Adrenal gland (tissue), 12 donors: ENCODE results near the gene CACNB3. TPM values are rescaled to one million over a fixed set of nuclear protein-coding genes. Genes with fewer than 3 reads are reported as not detected.

ENCODE experiments used
- DNase-seq, 7 donors: peaks; one replicate each; pipeline ENCODE4 v3.0.0-alpha.2; 2019 to 2020
- H3K27ac ChIP-seq, 5 donors: fragments of 200-600 bp; sonication (generic) in 4 of 5; 1 replicate in 3 of 5; 2 replicates in 2 of 5; pipeline versions ENCODE4 v1.5.1 to v1.8.0; 2016 to 2020; ENCODE audit warnings: mild to moderate bottlenecking in 1 of 5
- H3K27me3 ChIP-seq: fragments of 200-600 bp; 2 replicates; pipeline ENCODE4 v1.8.0; 2021
- H3K36me3 ChIP-seq, 2 donors: fragments of 200-600 bp; replicated peaks in 1 of 2; 1 replicate in 1 of 2; 2 replicates in 1 of 2; pipeline versions ENCODE4 v1.5.1 to v1.8.0; 2018 to 2022
- H3K4me1 ChIP-seq, 2 donors: fragments of 200-600 bp; replicated peaks in 1 of 2; 1 replicate in 1 of 2; 2 replicates in 1 of 2; pipeline versions ENCODE4 v1.5.1 to v1.8.0; 2018 to 2021
- H3K4me3 ChIP-seq, 4 donors: fragments of 200-600 bp; sonication (generic) in 3 of 4; one replicate each; pipeline ENCODE4 v1.5.1; 2016 to 2018
- H3K9me3 ChIP-seq, 3 donors: fragments of 200-600 bp; sonication (generic) in 1 of 3; replicated peaks in 1 of 3; 1 replicate in 2 of 3; 2 replicates in 1 of 3; pipeline versions ENCODE4 v1.5.1 to v1.8.0; 2016 to 2021
- CTCF ChIP-seq, 6 experiments: fragments of 450-650 bp in 4 of 6; fragments of 200-600 bp in 2 of 6; sonication (generic) in 1 of 6; IDR thresholded peaks; 1 replicate in 5 of 6; 2 replicates in 1 of 6; pipeline versions ENCODE4 v1.5.1 to v1.8.0; 2016 to 2021; ENCODE audit warnings: antibody characterized with exemption in 6 of 6, mild to moderate bottlenecking in 2 of 6, moderate library complexity in 1 of 6
- POLR2A ChIP-seq, 2 donors: fragments of 450-650 bp; IDR thresholded peaks; one replicate each; pipeline ENCODE4 v1.6.1; 2017; ENCODE audit warnings: antibody characterized with exemption in 2 of 2, mild to moderate bottlenecking in 2 of 2, moderate library complexity in 1 of 2
- WGBS, 4 donors: extraction: QIAGEN DNeasy Blood & Tissue Kit in 2 of 4; methylation state at CpG; one replicate each; pipeline versions ENCODE4 v1.1.5 to v1.1.7; 2013 to 2017; 5-methylcytosine and 5-hydroxymethylcytosine counted together
- intact Hi-C, 2 donors: fragments of 100-400 bp; cut with DNase I; formaldehyde crosslinking; loops; one replicate each; pipeline versions ENCODE4 v1.14.1 to v1.15.0; 2022 to 2023
- microRNA-seq, 3 donors: library from miRNA; unstranded; fragments of <30 nt; microRNA quantifications; one replicate each; pipeline ENCODE4, GENCODE V29; 2017 to 2020
- polyA plus RNA-seq, 3 donors: library from polyadenylated mRNA; stranded (reverse); fragments of 200-250 nt in 2 of 3; fragments of 350-450 nt in 1 of 3; fragmentation: Illumina TruSeq in 1 of 3; extraction: RNeasy Lipid Tissue Mini Kit (QIAGEN cat#74804) in 1 of 3; gene quantifications; one replicate each; pipeline ENCODE4 v1.2.3, GENCODE V29; 2013 to 2014
- small RNA-seq, 2 donors: library from RNA; depleted of rRNA; stranded (forward); fragments of <200 nt; gene quantifications; one replicate each; pipeline ENCODE3, GENCODE V24; 2016
- total RNA-seq, 9 donors: library from RNA; depleted of rRNA in 4 of 9; stranded (reverse); fragments of >200 nt in 4 of 9; fragments of 120-200 nt in 1 of 9; fragmentation: NEBNext Ultra II Directional in 1 of 9; extraction: Animal tissue kit (Norgen Biotek cat#: 25700) in 1 of 9; gene quantifications; one replicate each; pipeline versions ENCODE4 v1.1.0 to v1.2.4, GENCODE V29; 2013 to 2023
- donor health status: healthy with polysubstance abuse.
- donor health status: Bipolar disorder and iron deficiency.
- donor health status: DM: yes; HTN: yes; CAD: no.
- donor health status: DM: no; HTN: no; CAD: no.
- donor health status: DM: no; HTN: no; CAD: no.
- donor health status: DM: yes; HTN: yes; CAD: no.

The CACNB3 gene
- total and polyA plus RNA-seq, 12 donors, result 3.9 to 19.5 (median 6.0) TPM

GRCh38 chr12:48875944-48876515 lies 57.7 kb downstream of the CACNB3 start:
- Histone ChIP-seq H3K27me3 (no peaks in the 10 kb centered on the region), H3K27ac (no peak overlapping the region), H3K36me3 (no peaks in the 10 kb centered on the region), H3K4me1 (no peaks in the 10 kb centered on the region), H3K9me3 (no peaks in the 10 kb centered on the region), H3K4me3 (no peak overlapping the region)
- TF ChIP-seq CTCF (IDR thresholded peaks at IDR 0.05) (no peak), POLR2A (IDR thresholded peaks at IDR 0.05) (no peak)
- no peak for DNase-seq
- 48 to 83% (median 75%) methylated on average over 4 of the region's 4 CpGs for WGBS, 4 donors
- intact Hi-C loops, result no loop called here

Small RNAs within 50 kb of the gene (microRNA-seq; reads per million reads assigned to microRNA genes)
- 0 to 0.57 (median 0) reads per million in 3 donors for gene MIR4701

Small RNAs within 50 kb of the gene (small RNA-seq; reads per million reads assigned to genes)
- gene MIR4701 (0 reads per million in 2 donors), gene RF00019 (0 reads per million in 2 donors)

Other genes starting within 250 kb of the CACNB3 start
- gene LALBA, start 248.4 kb upstream of the CACNB3 start, total RNA-seq, result not detected
- gene LALBA, start 248.4 kb upstream of the CACNB3 start, polyA plus RNA-seq, result not detected
- 10 to 100 TPM; 21.3 to 67.6 (median 29.6) TPM for gene KANSL2, start 136.3 kb upstream of the CACNB3 start, total RNA-seq
- gene KANSL2, start 136.3 kb upstream of the CACNB3 start, polyA plus RNA-seq, result 10 to 100 TPM; 23.9 to 24.3 (median 24.1) TPM
- 10 to 100 TPM; 14.0 to 49.6 (median 33.8) TPM for gene CCNT1, start 101.8 kb upstream of the CACNB3 start, total RNA-seq
- gene CCNT1, start 101.8 kb upstream of the CACNB3 start, polyA plus RNA-seq, result 10 to 100 TPM in 1 of 3 donors, 1 to 10 TPM in 2; 5.4 to 22.6 (median 5.7) TPM
- gene ADCY6, start 29.4 kb upstream of the CACNB3 start, total RNA-seq, result 10 to 100 TPM; 21.8 to 44.0 (median 29.7) TPM
- 10 to 100 TPM; 20.8 to 55.3 (median 34.3) TPM for gene ADCY6, start 29.4 kb upstream of the CACNB3 start, polyA plus RNA-seq
- gene DDX23, start 33.7 kb downstream of the CACNB3 start, total RNA-seq, result 10 to 100 TPM; 47.1 to 85.4 (median 68.2) TPM
- gene DDX23, start 33.7 kb downstream of the CACNB3 start, polyA plus RNA-seq, result 10 to 100 TPM; 39.0 to 67.7 (median 46.3) TPM
- under 1 TPM in 4 of 9 donors, not detected in 5; 0.22 to 0.50 (median 0.43) TPM for gene RND1, start 47.4 kb downstream of the CACNB3 start, total RNA-seq
- 1 to 10 TPM in 1 of 3 donors, under 1 TPM in 2; 0.20 to 2.9 (median 0.72) TPM for gene RND1, start 47.4 kb downstream of the CACNB3 start, polyA plus RNA-seq
- gene FKBP11, start 107.0 kb downstream of the CACNB3 start, total RNA-seq, result 10 to 100 TPM in 7 of 9 donors, 1 to 10 TPM in 2; 4.1 to 49.7 (median 16.2) TPM
- 100 to 1,000 TPM in 1 of 3 donors, 10 to 100 TPM in 2; 52.9 to 118 (median 64.4) TPM for gene FKBP11, start 107.0 kb downstream of the CACNB3 start, polyA plus RNA-seq
- 100 to 1,000 TPM in 5 of 9 donors, 10 to 100 TPM in 4; 73.1 to 237 (median 118) TPM for gene ARF3, start 139.0 kb downstream of the CACNB3 start, total RNA-seq
- 100 to 1,000 TPM in 1 of 3 donors, 10 to 100 TPM in 2; 55.2 to 172 (median 62.5) TPM for gene ARF3, start 139.0 kb downstream of the CACNB3 start, polyA plus RNA-seq
- under 1 TPM in 4 of 9 donors, not detected in 5; 0.11 to 0.40 (median 0.17) TPM for gene WNT10B, start 153.2 kb downstream of the CACNB3 start, total RNA-seq
- under 1 TPM in 2 of 3 donors, not detected in 1; 0.84 to 0.88 TPM for gene WNT10B, start 153.2 kb downstream of the CACNB3 start, polyA plus RNA-seq
- not detected for gene WNT1, start 159.8 kb downstream of the CACNB3 start, total RNA-seq
- not detected for gene WNT1, start 159.8 kb downstream of the CACNB3 start, polyA plus RNA-seq
- gene DDN, start 180.9 kb downstream of the CACNB3 start, total RNA-seq, result 1 to 10 TPM in 1 of 9 donors, under 1 TPM in 7, not detected in 1; 0.08 to 2.2 (median 0.54) TPM
- gene DDN, start 180.9 kb downstream of the CACNB3 start, polyA plus RNA-seq, result under 1 TPM; 0.08 to 0.17 (median 0.15) TPM
- 10 to 100 TPM; 70.1 to 89.6 (median 82.4) TPM for gene PRKAG1, start 200.3 kb downstream of the CACNB3 start, total RNA-seq
- 100 to 1,000 TPM in 1 of 3 donors, 10 to 100 TPM in 2; 60.1 to 141 (median 71.6) TPM for gene PRKAG1, start 200.3 kb downstream of the CACNB3 start, polyA plus RNA-seq
- gene KMT2D, start 242.3 kb downstream of the CACNB3 start, total RNA-seq, result 10 to 100 TPM; 21.2 to 80.9 (median 56.4) TPM
- gene KMT2D, start 242.3 kb downstream of the CACNB3 start, polyA plus RNA-seq, result 100 to 1,000 TPM in 1 of 3 donors, 10 to 100 TPM in 2; 25.6 to 140 (median 31.4) TPM